GM19351 (cell line): ENCODE data around the gene NPM1.
"Not testable (repeated sequence)": the region's sequence is repeated elsewhere in the genome, so short reads cannot be mapped to it uniquely, and the experiment has no call there.

Experiments
- ATAC-seq: cut with Tn5 transposase; IDR thresholded peaks from one replicate; pipeline ENCODE4 v1.9.1; 2021; ENCODE audit warnings: mild to moderate bottlenecking, moderate library complexity; ENCODE audit not compliant: unreplicated experiment

The NPM1 gene

DNA sequence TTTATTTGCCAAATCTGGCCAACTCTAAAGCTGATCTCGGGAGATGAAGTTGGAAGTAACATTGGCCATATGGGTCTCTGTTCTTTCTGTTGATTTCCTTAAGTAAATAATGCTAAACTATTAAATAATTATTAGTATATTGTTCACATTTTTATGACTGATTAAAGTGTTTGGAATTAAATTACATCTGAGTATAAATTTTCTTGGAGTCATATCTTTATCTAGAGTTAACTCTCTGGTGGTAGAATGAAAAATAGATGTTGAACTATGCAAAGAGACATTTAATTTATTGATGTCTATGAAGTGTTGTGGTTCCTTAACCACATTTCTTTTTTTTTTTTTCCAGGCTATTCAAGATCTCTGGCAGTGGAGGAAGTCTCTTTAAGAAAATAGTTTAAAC lies 22.5 kb downstream of the NPM1 start:
- ATAC-seq = no peak

GRCh38 chr5:171412186-171412585 lies 24.5 kb downstream of the NPM1 start:
- no peak for ATAC-seq

- no peak for ATAC-seq
Measured at GRCh38 chr5:171413153-171413910, 25.7 kb downstream of the NPM1 start.

DNA sequence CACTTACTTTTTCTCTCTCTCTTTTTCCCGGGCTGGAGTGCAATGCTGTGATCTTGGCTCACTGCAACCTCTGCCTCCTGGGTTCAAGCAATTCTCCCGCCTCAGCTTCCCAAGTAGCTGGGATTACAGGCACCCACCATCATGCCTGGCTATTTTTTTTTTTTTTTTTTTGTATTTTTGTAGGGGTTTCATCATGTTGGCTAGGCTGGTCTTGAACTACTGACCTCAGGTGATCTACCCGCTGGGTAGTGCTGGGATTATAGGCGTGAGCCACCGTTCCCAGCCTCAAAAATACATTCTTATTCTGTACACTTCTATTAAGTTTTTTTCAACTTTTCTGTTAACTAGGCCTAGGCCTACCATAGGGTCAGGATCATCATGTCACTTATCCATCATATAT lies 26.3 kb downstream of the NPM1 start:
- not testable (repeated sequence) for ATAC-seq

- no peak for ATAC-seq
Measured at GRCh38 chr5:171415115-171415730, 27.6 kb downstream of the NPM1 start.

DNA sequence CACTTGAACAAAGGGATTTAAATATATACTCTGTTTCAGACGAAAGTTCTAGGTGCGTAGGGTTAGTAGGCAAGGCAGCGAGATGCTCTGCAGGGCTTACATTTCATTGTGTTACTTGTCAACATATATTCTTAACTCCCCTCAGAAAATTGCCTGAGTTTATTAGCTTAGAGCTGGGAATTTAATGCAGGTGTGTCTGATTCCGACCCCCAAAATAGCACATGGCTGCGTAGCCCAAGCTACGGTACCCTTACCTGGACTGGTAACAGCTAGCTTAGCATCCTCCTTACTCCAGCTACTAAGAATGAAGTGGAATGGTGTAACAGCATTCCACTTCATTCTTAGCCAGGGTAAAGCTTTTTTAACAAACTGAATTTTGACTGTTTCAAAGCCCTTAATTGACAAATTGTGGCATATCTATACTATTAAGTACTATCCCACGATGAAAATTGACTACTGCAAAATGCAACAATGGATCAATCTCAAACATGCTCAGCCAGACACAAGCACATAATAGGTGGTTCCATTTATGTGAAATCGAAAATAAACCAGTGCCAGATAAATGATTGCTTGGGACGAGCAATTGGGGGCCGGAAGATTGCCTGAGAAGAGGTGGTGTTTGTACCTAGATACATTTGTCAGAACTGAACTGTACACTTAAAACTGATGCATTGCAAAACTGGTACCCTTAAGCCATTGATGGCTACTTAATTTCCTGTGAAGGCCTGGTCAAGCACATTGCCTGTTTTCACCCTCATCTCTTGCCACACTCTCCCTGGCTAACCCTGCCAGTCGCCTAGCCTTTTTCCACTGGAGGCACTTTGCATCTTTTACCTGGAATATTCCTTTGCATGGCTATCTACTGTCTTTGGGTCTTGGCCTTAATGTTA lies 28.8 kb downstream of the NPM1 start:
- ATAC-seq = no peak

DNA sequence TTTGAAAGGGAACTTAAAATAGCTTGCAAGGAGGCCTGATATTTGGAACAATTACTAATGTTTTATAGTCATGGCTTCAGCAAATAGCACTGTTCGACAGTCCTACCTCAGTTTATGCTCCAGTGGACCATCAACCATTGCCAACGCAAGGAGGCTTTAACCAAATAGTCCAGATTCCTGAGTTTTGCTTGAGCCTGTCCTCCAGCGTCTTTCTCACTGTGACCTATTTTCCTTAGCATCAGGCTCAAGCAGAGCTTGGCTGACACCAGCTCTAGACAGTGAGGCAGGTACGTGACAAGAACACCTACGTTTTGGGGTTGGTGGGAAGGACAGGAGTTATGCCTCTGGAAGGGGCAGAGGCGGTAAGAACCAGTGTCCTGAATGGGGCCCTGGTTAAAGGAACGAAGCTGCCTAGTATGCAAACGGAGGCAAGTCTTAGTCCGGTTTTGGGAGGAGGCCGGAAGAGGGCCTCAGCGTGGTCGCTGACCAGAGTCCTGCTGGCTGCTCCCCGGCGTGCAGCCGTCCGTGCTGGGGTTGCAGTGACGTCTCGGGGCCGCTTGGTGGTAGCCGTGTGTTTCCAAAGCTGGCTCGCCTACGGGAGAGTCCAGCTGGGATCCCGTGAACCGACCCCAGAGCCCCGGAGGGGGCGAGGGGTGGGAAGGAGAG lies 30.8 kb downstream of the NPM1 start:
- ATAC-seq = peak; percentile 66

GRCh38 chr5:171418982-171419687 lies 31.5 kb downstream of the NPM1 start, which contains the start of gene FGF18:
TSS of gene FGF18 (plus strand) at chr5:171419647. CDS start at chr5:171420200, 553 bp downstream.
- ATAC-seq = peak; percentile 51

- peak; percentile 30 for ATAC-seq
Measured at GRCh38 chr5:171419688-171420430, 32.2 kb downstream of the NPM1 start.

- no peak for ATAC-seq
Measured at GRCh38 chr5:171420431-171421241, 33.0 kb downstream of the NPM1 start.

GRCh38 chr5:171421331-171422262 lies 33.9 kb downstream of the NPM1 start:
- no peak for ATAC-seq

GRCh38 chr5:171422495-171422894 lies 34.8 kb downstream of the NPM1 start:
- no peak for ATAC-seq

- ATAC-seq = no peak
Measured at GRCh38 chr5:171422902-171423663, 35.4 kb downstream of the NPM1 start.

- no peak for ATAC-seq
Measured at GRCh38 chr5:171424726-171425125, 37.1 kb downstream of the NPM1 start.

DNA sequence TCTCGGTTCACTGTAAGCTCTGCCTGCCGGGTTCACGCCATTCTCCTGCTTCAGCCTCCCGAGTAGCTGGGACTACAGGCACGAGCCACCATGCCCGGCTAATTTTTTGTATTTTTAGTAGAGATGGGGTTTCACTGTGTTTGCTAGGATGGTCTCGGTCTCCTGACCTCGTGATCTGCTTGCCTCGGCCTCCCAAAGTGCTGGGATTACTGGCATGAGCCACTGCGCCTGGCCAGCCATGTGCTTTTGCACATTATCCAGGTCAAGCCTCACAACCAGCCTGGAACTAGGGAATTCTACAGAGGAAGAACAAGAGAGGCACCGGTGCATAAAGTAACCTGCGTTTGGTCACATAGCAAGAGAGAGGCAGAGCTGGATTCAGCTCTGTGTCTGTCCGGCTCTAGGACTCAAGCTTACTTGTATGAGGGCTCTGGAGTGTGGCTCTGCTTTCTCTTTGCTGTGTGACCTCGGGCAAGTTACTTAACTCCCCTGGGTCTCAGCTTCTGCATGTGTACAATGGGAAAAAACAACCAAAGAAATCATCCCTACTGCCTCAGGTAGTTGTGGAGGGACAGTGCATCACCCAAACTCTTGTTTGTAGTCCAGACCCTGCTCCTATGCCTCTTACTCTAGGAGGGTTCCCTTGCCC lies 38.1 kb downstream of the NPM1 start:
- ATAC-seq = no peak

- no peak for ATAC-seq
Measured at GRCh38 chr5:171426266-171426665, 38.6 kb downstream of the NPM1 start.
